ENCODE results near the gene HKDC1.

DNA sequence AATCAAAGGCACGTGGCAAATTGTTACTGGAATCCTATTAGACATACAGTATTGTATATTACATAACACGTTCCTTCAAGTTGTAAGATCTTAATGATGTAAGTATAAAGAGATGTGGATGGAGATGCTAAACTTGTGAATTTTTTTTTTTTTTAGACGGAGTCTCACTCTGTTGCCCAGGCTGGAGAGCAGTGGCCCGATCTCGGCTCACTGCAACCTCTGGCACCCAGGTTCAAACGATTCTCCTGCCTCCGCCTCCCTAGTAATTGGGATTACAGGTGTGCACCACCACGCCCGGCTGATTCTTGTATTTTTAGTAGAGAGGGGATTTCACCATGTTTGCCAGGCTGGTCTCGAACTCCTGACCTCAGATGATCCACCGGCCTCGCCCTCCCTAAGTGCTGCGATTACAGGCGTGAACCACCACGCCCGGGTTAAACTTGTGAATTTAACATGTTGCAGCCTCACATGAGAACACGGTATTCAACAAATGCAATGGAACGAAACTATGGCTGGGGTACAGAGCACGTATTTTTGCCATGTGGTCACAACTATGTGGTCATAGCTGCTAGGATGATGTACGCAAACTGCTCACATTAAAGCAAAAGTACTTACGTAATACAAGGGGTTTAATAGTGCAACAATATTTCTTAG is 40.9 kb upstream of the HKDC1 start:
- no peak for TF ChIP-seq POLR2A (IDR thresholded peaks at IDR 0.05; ENCODE audit: low read length)
- TF ChIP-seq GATA1 (IDR thresholded peaks at IDR 0.05; ENCODE audit: low read depth, low read length) = no peak
